Stomach (tissue), 9 donors: Measurements from ENCODE around the gene FAM20C. TPM values are rescaled to one million over a fixed set of nuclear protein-coding genes. Genes with fewer than 3 reads are reported as not detected.
A peak's percentile ranks its signal among the peaks of the same experiment; 100 is the strongest.

Experiments
- DNase-seq, 2 donors: peaks; one replicate each; pipeline versions ENCODE4 v3.0.0 to v3.0.0-alpha.2; 2013 to 2019
- H3K27ac ChIP-seq, 5 donors: fragments of 200-600 bp in 4 of 5; sonication (generic) in 4 of 5; one replicate each; pipeline ENCODE4 v1.5.1; 2013 to 2019; ENCODE audit warnings: mild to moderate bottlenecking in 1 of 5, moderate library complexity in 1 of 5
- H3K27me3 ChIP-seq, 3 donors: fragments of 200-600 bp; sonication (generic); one replicate each; pipeline ENCODE4 v1.5.1; 2017 to 2019; ENCODE audit warnings: mixed run types in 1 of 3
- H3K36me3 ChIP-seq, 4 donors: fragments of 200-600 bp; sonication (generic); 1 replicate in 3 of 4; 2 replicates in 1 of 4; pipeline ENCODE4 v1.5.1; 2016 to 2019
- H3K4me1 ChIP-seq, 4 donors: fragments of 200-600 bp; sonication (generic); one replicate each; pipeline ENCODE4 v1.5.1; 2016 to 2019
- H3K4me3 ChIP-seq, 4 donors: fragments of 200-600 bp; sonication (generic) in 3 of 4; one replicate each; pipeline ENCODE4 v1.5.1; 2016 to 2019; ENCODE audit warnings: mild to moderate bottlenecking in 1 of 4
- H3K9me3 ChIP-seq, 4 donors: fragments of 200-600 bp; sonication (generic); one replicate each; pipeline ENCODE4 v1.5.1; 2016 to 2019
- EP300 ChIP-seq: sonication (generic); formaldehyde crosslinking; IDR thresholded peaks from one replicate; pipeline ENCODE4 v1.6.1; 2017; ENCODE audit warnings: antibody characterized with exemption
- POLR2A ChIP-seq, 4 donors: fragments of 450-650 bp; IDR thresholded peaks; one replicate each; pipeline ENCODE4 v1.6.1; 2016; ENCODE audit warnings: antibody characterized with exemption in 4 of 4, control low read depth in 2 of 4, mild to moderate bottlenecking in 1 of 4, moderate library complexity in 1 of 4
- POLR2AphosphoS5 ChIP-seq, 3 donors: sonication (generic); formaldehyde crosslinking; IDR thresholded peaks; one replicate each; pipeline ENCODE4 v1.6.1; 2016; ENCODE audit warnings: antibody characterized with exemption in 3 of 3
- WGBS, 5 donors: extraction: QIAGEN DNeasy Blood & Tissue Kit in 3 of 5; methylation state at CpG; one replicate each; pipeline versions ENCODE4 v1.1.5 to v1.1.7; 2013 to 2018; 5-methylcytosine and 5-hydroxymethylcytosine counted together
- intact Hi-C: fragments of 100-400 bp; cut with DNase I; formaldehyde crosslinking; loops from one replicate; pipeline ENCODE4 v1.15.1; 2023; ENCODE audit warnings: low total_unique reads
- polyA plus RNA-seq, 3 donors: library from polyadenylated mRNA; stranded (reverse); fragments of 200-250 nt; gene quantifications; one replicate each; pipeline ENCODE4 v1.2.3, GENCODE V29; 2013
- total RNA-seq, 5 donors: library from RNA; depleted of rRNA; stranded (reverse); fragments of >200 nt; gene quantifications; one replicate each; pipeline versions ENCODE4 v1.1.0 to v1.2.3, GENCODE V29; 2014 to 2016
- TF ChIP-seq, protein P1 (sequence below), 7 experiments: fragments of 450-650 bp in 4 of 7; fragments of 200-600 bp in 3 of 7; sonication (generic) in 3 of 7; IDR thresholded peaks; one replicate each; pipeline ENCODE4 v1.5.1; 2016 to 2019; ENCODE audit warnings: antibody characterized with exemption in 7 of 7, control low read depth in 2 of 7, mild to moderate bottlenecking in 1 of 7
- donor health status: healthy with polysubstance abuse.
- donor health status: Bipolar disorder and iron deficiency.
- donor health status: healthy.

The FAM20C gene
- total and polyA plus RNA-seq, 8 donors: 19.1 to 89.8 (median 34.5) TPM

DNA sequence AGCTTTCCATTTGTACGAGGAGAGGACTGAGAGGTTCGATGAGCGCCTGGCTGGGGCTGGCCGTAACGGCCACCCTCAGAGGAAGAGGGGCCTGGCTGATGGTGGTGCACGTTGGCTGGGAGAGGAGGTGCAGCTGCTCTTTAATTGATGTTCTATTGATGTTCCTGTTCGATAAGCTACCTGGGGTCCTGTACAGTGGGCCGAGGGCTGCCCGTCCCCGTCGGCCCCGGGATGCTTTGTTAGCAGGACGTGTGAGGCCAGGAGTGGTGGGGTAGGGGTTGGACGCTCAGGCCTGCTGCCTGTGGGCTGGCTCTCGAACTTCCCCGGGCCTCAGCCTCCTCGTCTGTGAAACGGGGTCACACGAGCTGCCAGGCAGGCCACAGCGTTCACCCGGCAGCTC is 25.4 kb downstream of the FAM20C start:
- Histone ChIP-seq H3K4me3 (no peak overlapping the region), H3K27me3 (no peaks in the 10 kb centered on the region), H3K9me3 (no peaks in the 10 kb centered on the region), H3K36me3 (peaks cover 0 to 47% (median 32%) of the 10 kb centered on the region in 4 donors), H3K27ac (peak overlapping the region in 2 of 5 donors; percentile 78 to 82), H3K4me1 (peaks cover 38 to 86% (median 66%) of the 10 kb centered on the region in 4 donors)
- DNase-seq: no peak
- 67 to 93% (median 85%) methylated on average over 2 to 21 of the region's 21 CpGs for WGBS, 5 donors
- intact Hi-C loops: no loop called here
- TF ChIP-seq POLR2A (IDR thresholded peaks at IDR 0.05) (no peak), EP300 (no peak), POLR2AphosphoS5 (IDR thresholded peaks at IDR 0.05) (no peak)
- TF ChIP-seq, protein P1, sequence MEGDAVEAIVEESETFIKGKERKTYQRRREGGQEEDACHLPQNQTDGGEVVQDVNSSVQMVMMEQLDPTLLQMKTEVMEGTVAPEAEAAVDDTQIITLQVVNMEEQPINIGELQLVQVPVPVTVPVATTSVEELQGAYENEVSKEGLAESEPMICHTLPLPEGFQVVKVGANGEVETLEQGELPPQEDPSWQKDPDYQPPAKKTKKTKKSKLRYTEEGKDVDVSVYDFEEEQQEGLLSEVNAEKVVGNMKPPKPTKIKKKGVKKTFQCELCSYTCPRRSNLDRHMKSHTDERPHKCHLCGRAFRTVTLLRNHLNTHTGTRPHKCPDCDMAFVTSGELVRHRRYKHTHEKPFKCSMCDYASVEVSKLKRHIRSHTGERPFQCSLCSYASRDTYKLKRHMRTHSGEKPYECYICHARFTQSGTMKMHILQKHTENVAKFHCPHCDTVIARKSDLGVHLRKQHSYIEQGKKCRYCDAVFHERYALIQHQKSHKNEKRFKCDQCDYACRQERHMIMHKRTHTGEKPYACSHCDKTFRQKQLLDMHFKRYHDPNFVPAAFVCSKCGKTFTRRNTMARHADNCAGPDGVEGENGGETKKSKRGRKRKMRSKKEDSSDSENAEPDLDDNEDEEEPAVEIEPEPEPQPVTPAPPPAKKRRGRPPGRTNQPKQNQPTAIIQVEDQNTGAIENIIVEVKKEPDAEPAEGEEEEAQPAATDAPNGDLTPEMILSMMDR (IDR thresholded peaks at IDR 0.05): no peak

DNA sequence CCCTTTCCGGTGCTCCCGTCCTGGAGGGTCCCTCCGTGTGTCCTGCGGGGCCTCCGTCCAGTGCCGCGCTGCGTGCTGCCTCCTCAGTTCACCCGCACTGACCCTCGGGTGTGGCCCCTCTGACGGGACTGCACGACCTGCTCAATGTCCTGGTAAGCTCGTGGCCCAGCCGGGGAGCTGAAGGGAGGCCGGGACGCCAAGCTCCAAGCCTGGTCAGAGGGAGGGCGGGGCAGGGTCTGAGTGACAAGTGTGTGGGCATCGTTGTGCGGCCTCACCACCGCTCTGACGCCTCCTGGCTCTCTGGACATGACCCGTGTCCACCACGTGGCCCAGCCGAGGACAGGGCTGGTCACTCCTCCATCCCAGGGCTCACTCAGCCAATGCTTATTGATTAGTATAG is 25.9 kb downstream of the FAM20C start:
- no peak for DNase-seq
- Histone ChIP-seq H3K4me3 (no peak overlapping the region), H3K27me3 (no peaks in the 10 kb centered on the region), H3K36me3 (peaks cover 0 to 45% (median 27%) of the 10 kb centered on the region in 4 donors), H3K27ac (peak overlapping the region in 2 of 5 donors; percentile 78 to 82), H3K4me1 (peaks cover 38 to 81% (median 67%) of the 10 kb centered on the region in 4 donors), H3K9me3 (no peaks in the 10 kb centered on the region)
- WGBS, 5 donors: 60 to 82% (median 75%) methylated on average over 15 to 24 of the region's 24 CpGs
- TF ChIP-seq POLR2A (IDR thresholded peaks at IDR 0.05): no peak
- TF ChIP-seq, protein P1 (IDR thresholded peaks at IDR 0.05): no peak
- TF ChIP-seq EP300: no peak
- no peak for TF ChIP-seq POLR2AphosphoS5 (IDR thresholded peaks at IDR 0.05)
- intact Hi-C loops: no loop called here

DNA sequence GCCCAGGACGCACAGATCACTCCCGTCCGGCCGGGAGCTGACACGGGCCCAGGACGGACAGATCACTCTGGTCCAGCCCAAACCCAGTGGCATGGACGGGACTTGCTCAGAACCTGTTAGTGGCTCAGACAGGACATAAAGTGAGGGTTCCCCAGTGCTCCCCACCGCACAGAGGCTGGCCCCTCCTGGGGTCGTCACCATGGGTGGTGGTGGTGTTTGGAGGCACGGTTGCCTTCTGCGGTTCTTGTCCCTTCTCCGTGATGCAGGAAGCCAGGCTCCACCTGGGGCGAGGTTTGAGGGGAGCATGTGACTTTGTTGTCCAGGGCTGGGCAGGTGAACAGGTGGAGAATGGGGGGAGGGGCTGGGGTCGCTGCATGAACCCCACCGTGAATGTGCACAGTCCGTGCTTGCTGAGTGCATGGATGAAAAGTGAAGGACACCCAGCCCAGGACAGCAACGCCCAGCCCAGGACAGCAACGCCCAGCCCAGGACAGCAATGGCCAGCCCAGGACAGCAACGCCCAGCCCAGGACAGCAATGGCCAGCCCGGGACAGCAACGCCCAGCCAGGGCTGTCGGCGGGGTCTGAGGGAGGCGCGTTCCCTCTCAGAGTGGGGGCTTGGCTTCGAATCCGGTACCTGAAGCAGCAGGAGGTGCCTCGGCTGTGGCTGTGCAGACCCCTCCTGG is 26.7 kb downstream of the FAM20C start:
- H3K27me3 ChIP-seq: no peaks in the 10 kb centered on the region
- intact Hi-C loops: no loop called here
- no peak for DNase-seq
- TF ChIP-seq EP300: no peak
- peaks cover 38 to 74% (median 62%) of the 10 kb centered on the region in 4 donors for H3K4me1 ChIP-seq
- no peaks in the 10 kb centered on the region for H3K9me3 ChIP-seq
- 64 to 82% (median 71%) methylated on average over 17 to 28 of the region's 28 CpGs for WGBS, 5 donors
- peak overlapping the region; percentile 49 to 82 (median 68) for H3K27ac ChIP-seq
- no peak overlapping the region for H3K4me3 ChIP-seq
- peaks cover 0 to 49% (median 34%) of the 10 kb centered on the region in 4 donors for H3K36me3 ChIP-seq

DNA sequence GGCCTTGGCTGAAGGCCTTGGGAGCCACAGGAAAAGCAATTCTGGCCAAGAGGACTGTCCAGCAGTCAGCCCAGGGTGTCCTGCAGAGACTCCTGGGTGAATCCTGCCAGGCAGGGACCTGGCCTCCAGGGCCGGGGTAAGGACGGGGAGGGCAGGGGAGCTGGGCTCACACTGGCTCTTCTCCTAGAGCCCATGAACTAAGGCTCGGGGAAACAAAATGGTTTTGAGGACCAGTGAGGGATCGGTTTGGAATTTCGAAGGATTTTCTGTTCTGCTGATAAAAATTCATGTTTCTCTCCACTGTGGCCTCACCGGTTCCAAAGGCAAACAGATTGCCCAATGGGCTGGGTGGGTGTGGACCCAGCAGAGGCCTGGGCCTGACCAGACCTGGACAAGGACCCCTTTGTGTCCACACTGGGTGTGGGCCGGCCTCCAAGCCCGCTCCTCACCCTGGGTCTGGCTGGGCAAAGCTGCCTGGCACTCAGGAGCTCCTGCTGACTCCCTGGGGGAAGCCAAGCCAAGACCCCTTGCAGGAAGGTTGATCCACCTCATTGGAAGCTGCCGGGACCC is 27.3 kb downstream of the FAM20C start:
- H3K27ac ChIP-seq: peak overlapping the region; percentile 49 to 82 (median 68)
- H3K27me3 ChIP-seq: no peaks in the 10 kb centered on the region
- H3K9me3 ChIP-seq: no peaks in the 10 kb centered on the region
- DNase-seq: peak; percentile 74 to 84
- WGBS, 5 donors: 34 to 73% (median 58%) methylated on average over 7 to 9 of the region's 9 CpGs
- peaks cover 0 to 52% (median 34%) of the 10 kb centered on the region in 4 donors for H3K36me3 ChIP-seq
- H3K4me3 ChIP-seq: no peak overlapping the region
- peaks cover 31 to 67% (median 57%) of the 10 kb centered on the region in 4 donors for H3K4me1 ChIP-seq
- no peak for TF ChIP-seq POLR2A (IDR thresholded peaks at IDR 0.05)
- no peak for TF ChIP-seq EP300
- no peak for TF ChIP-seq POLR2AphosphoS5 (IDR thresholded peaks at IDR 0.05)
- TF ChIP-seq, protein P1 (IDR thresholded peaks at IDR 0.05): no peak
- intact Hi-C loops: no loop called here
